ENCODE data around the gene ABHD6.
"Not testable (repeated sequence)": the region's sequence is repeated elsewhere in the genome, so short reads cannot be mapped to it uniquely, and the experiment has no call there.

ABHD6 gene

GRCh38 chr3:58238830-58239229 lies 1.2 kb downstream of the ABHD6 start:
- no peak for DNase-seq (ENCODE audit: low spot score)
- no peak for TF ChIP-seq CTCF (IDR thresholded peaks at IDR 0.05; ENCODE audit: extremely low read depth, insufficient read depth, missing control alignments)
- in situ Hi-C loops (cut with MboI; ENCODE audit: low pct_unique_long_range_greater_than_20kb, low sequenced_read_pairs, unreplicated experiment), result no loop called here

- no peak for DNase-seq (ENCODE audit: low spot score)
- TF ChIP-seq CTCF (IDR thresholded peaks at IDR 0.05; ENCODE audit: extremely low read depth, insufficient read depth, missing control alignments), result no peak
- in situ Hi-C loops (cut with MboI; ENCODE audit: low pct_unique_long_range_greater_than_20kb, low sequenced_read_pairs, unreplicated experiment), result no loop called here
Measured at GRCh38 chr3:58241306-58242044, 3.9 kb downstream of the ABHD6 start.

- TF ChIP-seq CTCF (IDR thresholded peaks at IDR 0.05; ENCODE audit: extremely low read depth, insufficient read depth, missing control alignments), result no peak
- in situ Hi-C loops (cut with MboI; ENCODE audit: low pct_unique_long_range_greater_than_20kb, low sequenced_read_pairs, unreplicated experiment), result no loop called here
- DNase-seq (ENCODE audit: low spot score), result no peak
Measured at GRCh38 chr3:58242340-58242739, 4.7 kb downstream of the ABHD6 start.

GRCh38 chr3:58242860-58243259 lies 5.3 kb downstream of the ABHD6 start:
- in situ Hi-C loops (cut with MboI; ENCODE audit: low pct_unique_long_range_greater_than_20kb, low sequenced_read_pairs, unreplicated experiment); DNase-seq (ENCODE audit: low spot score): not testable (repeated sequence)

GRCh38 chr3:58243976-58244585 lies 6.5 kb downstream of the ABHD6 start:
- in situ Hi-C loops (cut with MboI; ENCODE audit: low pct_unique_long_range_greater_than_20kb, low sequenced_read_pairs, unreplicated experiment), result no loop called here
- DNase-seq (ENCODE audit: low spot score), result no peak
- TF ChIP-seq CTCF (IDR thresholded peaks at IDR 0.05; ENCODE audit: extremely low read depth, insufficient read depth, missing control alignments), result no peak

- TF ChIP-seq CTCF (IDR thresholded peaks at IDR 0.05; ENCODE audit: extremely low read depth, insufficient read depth, missing control alignments), result no peak
Measured at GRCh38 chr3:58246148-58247047, 8.8 kb downstream of the ABHD6 start.

More at GRCh38 chr3:58246148-58247047, 8.8 kb downstream of the ABHD6 start:
- DNase-seq (ENCODE audit: low spot score), result no peak
- in situ Hi-C loops (cut with MboI; ENCODE audit: low pct_unique_long_range_greater_than_20kb, low sequenced_read_pairs, unreplicated experiment), result no loop called here

Data from GM13977 (cell line).